Activated T-cell treated with anti-CD3 and anti-CD28 coated beads for 24 hours (primary cell): ENCODE measurements around the gene CNIH4.
"Not testable (repeated sequence)": the region's sequence is repeated elsewhere in the genome, so short reads cannot be mapped to it uniquely, and the experiment has no call there.

Source experiments
- DNase-seq: peaks from one replicate; pipeline ENCODE4 v3.0.0-alpha.2; 2020; ENCODE audit warnings: low read depth

Gene CNIH4

GRCh38 chr1:224349716-224350115 is 7.0 kb upstream of the CNIH4 start:
- DNase-seq: not testable (repeated sequence)

DNA sequence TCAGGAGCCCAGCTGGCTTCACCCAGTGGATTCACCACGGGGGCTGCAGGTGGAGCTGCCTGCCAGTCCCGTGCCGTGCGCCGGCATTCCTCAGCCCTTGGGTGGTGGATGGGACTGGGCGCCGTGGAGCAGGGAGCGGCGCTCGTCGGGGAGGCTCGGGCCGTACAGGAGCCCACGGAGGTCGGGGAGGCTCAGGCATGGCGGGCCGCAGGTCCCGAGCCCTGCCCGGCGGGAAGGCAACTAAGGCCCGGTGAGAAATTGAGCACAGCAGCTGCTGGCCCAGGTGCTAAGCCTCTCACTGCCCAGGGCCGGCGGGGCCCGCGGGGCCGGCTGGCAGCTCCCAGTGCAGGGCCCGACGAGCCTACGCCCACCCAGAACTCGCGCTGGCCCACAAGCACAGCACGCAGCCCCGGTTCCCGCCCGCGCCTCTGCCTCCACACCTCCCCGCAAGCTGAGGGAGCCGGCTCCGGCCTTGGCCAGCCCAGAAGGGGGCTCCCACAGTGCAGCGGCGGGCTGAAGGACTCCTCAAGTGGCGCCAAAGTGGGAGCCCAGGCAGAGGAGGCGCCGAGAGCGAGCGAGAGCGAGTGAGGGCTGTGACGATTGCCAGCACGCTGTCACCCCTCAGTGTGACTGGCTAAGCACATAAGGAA is 4.1 kb upstream of the CNIH4 start:
- not testable (repeated sequence) for DNase-seq

DNA sequence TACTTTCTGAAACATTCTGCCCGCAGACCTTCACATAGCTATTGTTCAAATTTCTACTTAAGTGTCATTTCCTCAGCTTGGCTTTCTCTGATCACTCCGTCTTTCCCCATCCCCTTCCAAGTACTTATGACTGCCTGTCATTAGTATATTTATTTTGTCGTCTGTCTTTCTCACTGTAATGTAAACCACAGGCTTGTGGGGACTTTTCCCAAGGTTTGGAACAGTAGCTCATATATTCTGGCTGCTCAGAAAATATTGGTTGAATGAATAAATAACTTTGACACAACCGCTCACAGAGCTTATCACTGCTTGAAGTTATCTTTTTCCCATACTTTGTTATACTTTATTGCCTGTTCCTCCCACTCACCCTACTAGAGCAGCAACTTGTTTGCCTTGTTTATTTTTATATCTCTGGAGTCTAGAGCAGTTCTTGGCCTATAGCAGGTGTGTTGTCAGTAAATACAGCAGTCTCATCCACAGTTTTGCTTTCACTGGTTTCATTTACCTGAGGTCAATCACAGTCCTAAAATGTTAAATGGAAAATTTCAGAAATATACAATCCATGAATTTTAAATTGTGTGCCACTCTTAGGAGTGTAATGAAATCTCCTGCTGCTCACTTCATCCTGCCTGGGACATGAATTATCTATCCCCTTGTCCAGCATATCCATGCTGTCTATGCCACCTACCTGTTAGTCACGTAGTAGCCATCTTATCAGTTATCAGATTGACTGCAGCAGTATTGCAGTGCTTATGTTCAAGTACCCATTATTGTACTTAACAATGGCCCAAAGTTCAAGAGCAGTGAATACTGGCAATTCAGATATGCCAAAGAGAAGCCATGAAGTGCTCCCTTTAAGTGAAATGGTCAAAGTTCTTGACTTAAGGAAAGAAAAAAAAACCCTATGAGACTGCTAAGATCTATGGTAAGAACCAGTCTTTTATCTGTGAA is 2.4 kb upstream of the CNIH4 start:
- DNase-seq: no peak

DNA sequence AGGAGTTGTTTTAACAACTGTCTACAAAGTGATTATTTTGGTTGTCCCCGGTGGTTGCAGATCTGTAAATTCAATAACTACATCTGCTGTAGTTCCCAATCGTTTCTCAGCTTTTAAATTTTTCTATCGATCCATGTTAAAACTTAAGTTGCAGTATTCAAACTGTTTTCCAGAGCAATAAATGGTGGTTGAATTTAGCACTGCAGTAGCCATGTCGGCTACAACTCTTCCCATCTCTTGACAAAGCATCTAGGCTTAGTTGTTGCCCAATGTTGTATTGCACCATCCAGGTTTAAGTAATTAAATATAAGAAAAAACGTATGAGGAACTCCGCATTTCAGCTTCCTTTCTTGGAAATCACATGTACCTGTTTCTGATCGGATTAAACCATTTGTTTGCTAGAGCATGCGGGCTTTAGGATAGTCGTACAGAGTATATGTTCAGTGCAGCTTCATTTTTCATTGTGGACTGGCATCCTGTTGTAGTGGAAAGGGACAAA is 996 bp downstream of the CNIH4 start:
- no peak for DNase-seq

DNA sequence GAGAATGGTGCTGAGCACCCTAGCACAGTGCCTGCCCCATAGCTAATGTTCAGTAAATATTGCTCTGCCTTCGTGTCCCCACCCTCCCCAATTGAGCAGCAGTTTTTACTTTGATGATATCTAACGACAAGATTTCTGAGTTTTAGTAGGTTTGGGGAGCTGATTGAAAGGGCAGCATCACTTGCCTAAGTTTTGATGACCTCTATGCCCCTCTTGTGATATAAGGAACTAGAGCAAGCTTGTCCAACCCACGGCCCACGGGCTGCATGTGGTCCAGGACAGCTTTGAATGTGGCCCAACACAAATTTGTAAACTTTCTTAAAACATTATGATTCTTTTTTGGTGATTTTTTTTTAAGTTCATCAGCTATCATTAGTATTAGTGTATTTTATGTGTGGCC is 1.6 kb downstream of the CNIH4 start:
- DNase-seq: no peak

- no peak for DNase-seq
These were observed 2.5 kb downstream of the CNIH4 start for GRCh38 chr1:224359207-224359606.

GRCh38 chr1:224368409-224368808 is 11.7 kb downstream of the CNIH4 start:
- no peak for DNase-seq

- no peak for DNase-seq
These were observed 16.4 kb downstream of the CNIH4 start for GRCh38 chr1:224373008-224373590.

GRCh38 chr1:224375059-224375458 is 18.4 kb downstream of the CNIH4 start:
- DNase-seq: no peak

DNA sequence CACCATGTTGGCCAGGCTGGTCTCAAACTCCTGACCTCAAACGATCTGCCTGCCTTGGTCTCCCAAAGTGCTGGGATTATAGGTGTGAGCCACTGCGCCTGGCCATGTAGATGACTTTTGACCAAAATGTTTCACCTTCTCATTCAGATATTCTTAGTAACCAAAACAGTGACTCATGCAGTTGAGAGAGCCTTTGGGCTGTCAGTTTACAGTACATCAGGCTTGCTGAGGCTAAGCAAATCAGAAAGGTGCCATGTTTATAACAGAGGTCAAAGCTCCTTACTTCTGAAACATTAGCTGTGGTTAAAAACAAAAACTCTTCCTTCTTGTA is 21.0 kb downstream of the CNIH4 start:
- DNase-seq: no peak

DNA sequence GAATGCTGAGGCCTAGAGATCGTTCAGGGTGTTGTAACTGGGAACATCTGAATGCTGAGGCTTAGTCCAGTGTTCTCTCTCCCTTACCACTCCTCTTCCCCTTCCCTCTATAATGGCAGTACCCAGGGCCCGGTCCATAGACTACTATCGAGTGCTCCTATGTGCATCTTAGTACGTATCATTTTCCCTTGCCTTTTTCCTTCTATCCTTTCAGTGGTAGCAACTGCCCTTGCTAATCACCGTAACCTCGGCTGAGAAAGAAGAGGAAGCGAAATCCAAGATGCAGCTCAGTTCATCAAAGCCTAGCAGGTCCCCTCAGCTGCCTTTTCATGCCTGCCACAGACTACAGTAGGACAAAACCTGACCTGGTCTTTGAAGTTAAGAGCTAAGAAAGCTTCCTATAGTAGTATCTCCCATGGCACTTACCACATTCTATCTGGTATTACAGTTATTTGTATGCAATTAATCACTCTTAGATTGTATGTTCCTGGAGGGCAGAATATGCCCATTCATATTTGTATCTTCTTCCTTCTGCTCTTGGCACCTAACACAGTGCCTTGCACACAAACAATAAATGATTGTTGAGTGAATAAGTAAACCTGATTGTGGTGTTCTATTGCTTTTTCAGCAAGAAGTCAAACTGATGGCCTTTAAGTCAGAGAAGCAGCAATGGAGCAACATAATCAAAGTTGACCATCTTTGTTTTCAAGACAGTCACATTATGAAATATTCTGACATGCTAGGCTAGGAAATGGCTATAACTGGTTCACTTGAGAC is 22.4 kb downstream of the CNIH4 start:
- no peak for DNase-seq

DNA sequence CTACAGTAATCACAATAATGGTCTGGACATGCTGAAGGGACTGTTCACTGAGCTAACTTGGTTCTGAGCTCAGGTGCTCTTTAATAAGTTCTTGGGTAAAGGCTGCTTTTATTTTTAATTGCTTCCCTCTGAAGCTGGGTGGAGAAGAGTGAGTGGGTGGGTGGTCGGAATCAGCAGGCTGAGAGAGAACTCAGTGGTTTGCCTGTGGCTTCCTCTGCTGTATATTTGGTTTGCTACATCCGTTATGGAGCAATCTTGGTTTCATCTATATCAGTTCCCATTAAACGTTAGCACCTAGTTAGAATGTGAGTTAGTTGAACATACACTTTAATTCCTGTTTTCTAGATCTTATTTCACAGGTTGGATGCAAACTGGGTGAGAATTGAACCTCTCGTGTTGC is 23.3 kb downstream of the CNIH4 start:
- DNase-seq: peak; percentile 43

DNA sequence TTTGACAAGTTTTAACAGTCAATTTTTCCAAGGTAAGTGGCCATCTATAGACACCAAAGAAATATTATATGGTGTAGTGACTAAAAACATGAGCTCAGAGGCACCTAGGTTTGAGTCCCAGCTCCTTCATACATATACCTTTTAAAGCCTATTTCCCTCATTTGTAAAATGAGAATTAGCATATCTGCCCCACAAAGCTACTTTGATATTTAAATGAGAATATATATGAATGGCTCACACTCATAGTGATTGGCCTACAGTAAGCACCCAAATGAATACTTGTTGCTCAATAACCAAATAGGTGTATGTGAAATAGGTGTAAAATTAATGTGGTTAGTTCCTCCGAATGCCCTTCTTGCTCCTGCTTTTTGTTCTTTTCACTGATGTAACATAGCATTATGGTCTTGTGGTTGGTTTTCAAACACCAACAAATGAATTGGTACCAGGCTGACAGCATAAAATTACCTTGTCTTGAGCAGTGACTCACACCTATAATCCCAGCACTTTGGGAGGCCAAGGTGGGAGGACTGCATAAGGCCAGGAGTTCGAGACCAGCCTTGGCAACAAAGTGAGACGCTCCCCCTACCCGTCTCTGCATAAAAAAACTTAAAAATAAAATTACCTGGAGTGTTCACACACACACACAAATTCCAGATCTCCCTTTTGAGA is 25.3 kb downstream of the CNIH4 start:
- no peak for DNase-seq

DNA sequence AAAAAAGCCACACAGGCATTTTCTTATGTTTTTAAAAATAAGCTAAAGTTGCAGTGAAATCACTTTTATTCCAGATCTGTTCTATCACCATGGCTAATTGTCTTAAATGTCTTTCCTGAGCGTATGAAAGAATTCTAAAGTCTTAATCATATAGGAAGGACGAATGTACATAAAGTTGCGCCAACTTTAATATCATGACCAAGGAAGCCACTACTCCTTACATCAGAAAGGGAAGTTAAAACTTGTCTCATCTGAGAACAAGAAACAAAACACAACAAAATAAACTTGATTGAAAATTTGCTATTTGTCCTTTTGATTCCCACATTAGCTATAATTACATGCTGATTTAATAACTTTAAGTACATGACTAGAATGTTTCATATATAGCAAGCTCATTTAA is 26.5 kb downstream of the CNIH4 start:
- DNase-seq: no peak

DNA sequence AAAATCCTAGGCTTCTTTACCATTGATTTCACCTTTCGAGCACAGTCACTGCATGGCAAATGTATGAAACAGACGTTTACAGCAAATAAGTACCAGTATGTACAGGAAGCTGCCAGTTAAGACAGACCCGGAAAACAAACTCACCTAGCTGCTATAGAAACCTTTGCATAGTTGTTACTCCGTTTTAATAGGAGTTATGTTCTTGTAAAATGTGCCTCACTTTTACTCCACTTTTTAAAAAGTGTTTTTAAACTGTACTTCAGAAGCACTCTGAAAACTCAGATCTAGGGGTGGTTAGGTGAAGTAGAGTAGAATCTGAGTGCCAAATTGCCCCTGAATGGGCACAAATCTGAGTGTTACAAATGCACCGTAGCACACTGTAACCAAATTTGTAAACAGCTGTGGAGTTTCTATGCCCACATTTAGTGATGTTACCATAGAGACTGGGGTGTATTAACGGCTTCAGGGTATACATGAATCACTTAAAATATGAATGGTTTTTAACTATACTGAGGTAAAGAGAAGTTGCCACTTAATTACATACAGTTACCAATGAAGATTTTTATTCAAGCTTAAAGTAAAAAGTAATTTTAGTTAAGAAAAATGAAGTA is 30.7 kb downstream of the CNIH4 start:
- DNase-seq: no peak

GRCh38 chr1:224387943-224388342 is 31.3 kb downstream of the CNIH4 start:
- DNase-seq: no peak

GRCh38 chr1:224390517-224390916 is 33.8 kb downstream of the CNIH4 start:
- no peak for DNase-seq

- DNase-seq: no peak
These were observed 36.0 kb downstream of the CNIH4 start for GRCh38 chr1:224392411-224393249.

GRCh38 chr1:224393294-224393693 is 36.6 kb downstream of the CNIH4 start:
- DNase-seq: no peak

GRCh38 chr1:224399887-224400286 is 43.2 kb downstream of the CNIH4 start:
- no peak for DNase-seq
